AG10803 (cell line): ENCODE results near the gene C11orf58.

ENCODE experiments used
- DNase-seq: peaks from one replicate; pipeline ENCODE4 v3.0.0; 2010; ENCODE audit warnings: low read depth
- H3K4me3 ChIP-seq: 2 replicates; pipeline ENCODE4 v1.5.1; 2011; ENCODE audit warnings: mild to moderate bottlenecking, low read length, control low read depth
- TF ChIP-seq, protein P1 (sequence below): conservative IDR thresholded peaks from 2 replicates; pipeline ENCODE4 v1.5.1; 2011; ENCODE audit warnings: mild to moderate bottlenecking, low read length, control low read depth, inconsistent platforms

Gene C11orf58

DNA sequence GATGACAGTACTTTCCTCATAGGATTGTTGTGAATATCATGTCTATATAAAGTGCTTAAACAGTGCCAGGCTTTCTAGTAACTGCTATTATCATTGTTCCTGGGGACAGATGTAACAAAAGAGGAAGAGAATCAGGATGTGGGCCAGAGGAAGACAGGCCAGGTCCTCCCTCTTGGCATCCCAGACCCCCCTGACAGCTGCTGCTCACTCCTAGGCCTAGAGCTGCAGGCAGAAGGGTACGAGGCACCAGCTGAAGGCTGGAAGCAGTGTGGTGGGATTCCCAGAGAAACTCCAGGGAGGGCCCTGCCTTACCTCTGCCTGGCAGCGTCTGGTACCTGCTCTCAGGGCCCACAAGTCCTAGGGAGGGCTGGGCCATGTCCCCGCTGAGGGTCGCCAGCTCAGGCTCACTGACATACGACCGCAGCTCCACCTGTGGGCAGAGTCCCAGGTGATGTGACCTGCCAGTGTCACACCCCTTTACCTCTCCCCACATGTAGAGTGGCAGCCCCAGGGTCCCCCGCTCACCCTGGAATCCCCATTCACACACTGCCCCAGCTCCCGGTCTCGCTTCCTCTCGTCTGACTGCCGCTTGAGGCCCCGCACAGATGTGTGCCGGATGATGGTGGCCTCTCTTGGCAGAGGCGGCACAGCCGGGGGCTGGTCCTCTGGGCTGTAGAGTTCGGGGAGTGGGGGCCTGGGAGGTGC is 52.2 kb downstream of the C11orf58 start:
- no peak overlapping the region for H3K4me3 ChIP-seq
- DNase-seq, result no peak
- TF ChIP-seq, protein P1, sequence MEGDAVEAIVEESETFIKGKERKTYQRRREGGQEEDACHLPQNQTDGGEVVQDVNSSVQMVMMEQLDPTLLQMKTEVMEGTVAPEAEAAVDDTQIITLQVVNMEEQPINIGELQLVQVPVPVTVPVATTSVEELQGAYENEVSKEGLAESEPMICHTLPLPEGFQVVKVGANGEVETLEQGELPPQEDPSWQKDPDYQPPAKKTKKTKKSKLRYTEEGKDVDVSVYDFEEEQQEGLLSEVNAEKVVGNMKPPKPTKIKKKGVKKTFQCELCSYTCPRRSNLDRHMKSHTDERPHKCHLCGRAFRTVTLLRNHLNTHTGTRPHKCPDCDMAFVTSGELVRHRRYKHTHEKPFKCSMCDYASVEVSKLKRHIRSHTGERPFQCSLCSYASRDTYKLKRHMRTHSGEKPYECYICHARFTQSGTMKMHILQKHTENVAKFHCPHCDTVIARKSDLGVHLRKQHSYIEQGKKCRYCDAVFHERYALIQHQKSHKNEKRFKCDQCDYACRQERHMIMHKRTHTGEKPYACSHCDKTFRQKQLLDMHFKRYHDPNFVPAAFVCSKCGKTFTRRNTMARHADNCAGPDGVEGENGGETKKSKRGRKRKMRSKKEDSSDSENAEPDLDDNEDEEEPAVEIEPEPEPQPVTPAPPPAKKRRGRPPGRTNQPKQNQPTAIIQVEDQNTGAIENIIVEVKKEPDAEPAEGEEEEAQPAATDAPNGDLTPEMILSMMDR, result no peak

DNA sequence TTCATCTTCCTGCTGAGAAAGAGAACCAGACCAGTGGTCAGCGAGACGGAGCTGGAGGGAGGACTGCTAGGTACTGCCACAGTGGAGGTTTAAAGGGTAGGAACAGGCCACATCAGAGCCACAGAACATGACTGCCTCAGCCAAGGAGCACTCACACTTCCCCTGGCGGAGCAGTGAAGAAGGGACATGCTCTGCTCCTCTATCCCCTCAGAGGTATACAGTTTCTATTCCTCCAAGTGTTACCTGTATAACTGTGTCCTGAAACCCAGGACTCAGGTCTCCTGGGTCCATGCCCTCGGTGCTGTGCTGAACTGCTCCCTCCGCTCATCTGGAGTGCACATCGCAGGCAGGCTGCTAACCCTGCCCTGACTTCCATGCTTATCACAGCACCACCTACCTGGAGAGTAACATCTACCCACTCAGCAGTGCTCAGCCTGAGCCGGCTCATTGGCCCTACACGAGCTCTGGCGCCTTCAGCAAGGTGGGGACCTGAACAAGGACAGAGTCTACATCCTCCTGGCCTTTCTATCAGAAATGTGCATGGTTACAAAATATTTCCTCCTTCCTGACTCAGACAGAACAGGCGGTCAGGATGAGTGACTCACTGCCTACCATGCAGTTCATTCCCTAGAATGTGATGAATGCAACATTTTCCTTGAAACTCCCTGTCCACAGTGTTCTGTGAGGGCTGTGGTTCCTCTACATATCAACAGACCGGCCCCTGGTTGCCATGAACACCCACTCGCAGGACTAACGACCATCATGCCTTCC is 52.9 kb downstream of the C11orf58 start:
- peak; percentile 92 for DNase-seq
- TF ChIP-seq, protein P1, result no peak
- no peak overlapping the region for H3K4me3 ChIP-seq

DNA sequence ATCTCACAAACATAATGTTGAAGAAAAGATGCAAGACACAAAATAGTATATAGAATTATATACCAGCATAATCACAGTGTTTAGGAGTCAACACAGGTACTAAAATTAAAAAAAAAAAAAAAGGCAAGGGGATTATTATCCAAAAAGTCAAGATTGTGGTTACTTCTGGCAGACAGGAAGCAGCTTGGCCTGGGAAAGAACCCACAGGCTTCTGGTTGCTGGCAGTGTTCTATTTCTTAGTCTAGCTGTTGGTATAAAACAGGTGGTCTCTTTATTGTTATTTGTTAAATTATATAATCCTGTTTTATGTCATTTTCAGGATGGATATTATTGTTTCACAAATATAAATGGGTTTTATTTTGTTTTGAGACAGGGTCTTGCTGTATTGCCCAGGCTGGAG is 54.0 kb downstream of the C11orf58 start:
- H3K4me3 ChIP-seq, result no peak overlapping the region
- peak; percentile 53 for DNase-seq
- TF ChIP-seq, protein P1, result no peak

DNA sequence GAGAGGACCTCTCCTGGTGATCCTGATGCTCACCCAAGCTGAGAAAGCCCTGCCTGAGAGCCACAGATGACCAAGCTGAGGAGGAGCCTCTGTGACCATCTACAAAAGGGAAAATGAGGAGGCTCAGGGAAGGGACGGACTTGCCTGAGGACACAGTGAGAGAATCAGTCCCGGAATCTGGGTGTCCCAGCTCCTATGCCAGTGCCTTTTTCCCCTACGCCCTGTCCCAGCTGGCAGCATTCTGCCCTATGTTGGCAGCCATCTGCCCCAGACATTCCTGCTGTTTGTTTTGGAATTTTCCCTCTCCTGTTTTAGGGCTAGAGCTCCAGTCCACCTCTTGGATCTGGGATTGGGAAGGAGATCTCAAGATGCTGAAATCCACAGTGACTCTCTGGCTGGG is 54.6 kb downstream of the C11orf58 start:
- H3K4me3 ChIP-seq, result no peak overlapping the region
- TF ChIP-seq, protein P1, result no peak
- DNase-seq, result no peak

- TF ChIP-seq, protein P1, result no peak
- no peak for DNase-seq
- no peak overlapping the region for H3K4me3 ChIP-seq
These were observed 55.1 kb downstream of the C11orf58 start for GRCh38 chr11:16793511-16793910.

DNA sequence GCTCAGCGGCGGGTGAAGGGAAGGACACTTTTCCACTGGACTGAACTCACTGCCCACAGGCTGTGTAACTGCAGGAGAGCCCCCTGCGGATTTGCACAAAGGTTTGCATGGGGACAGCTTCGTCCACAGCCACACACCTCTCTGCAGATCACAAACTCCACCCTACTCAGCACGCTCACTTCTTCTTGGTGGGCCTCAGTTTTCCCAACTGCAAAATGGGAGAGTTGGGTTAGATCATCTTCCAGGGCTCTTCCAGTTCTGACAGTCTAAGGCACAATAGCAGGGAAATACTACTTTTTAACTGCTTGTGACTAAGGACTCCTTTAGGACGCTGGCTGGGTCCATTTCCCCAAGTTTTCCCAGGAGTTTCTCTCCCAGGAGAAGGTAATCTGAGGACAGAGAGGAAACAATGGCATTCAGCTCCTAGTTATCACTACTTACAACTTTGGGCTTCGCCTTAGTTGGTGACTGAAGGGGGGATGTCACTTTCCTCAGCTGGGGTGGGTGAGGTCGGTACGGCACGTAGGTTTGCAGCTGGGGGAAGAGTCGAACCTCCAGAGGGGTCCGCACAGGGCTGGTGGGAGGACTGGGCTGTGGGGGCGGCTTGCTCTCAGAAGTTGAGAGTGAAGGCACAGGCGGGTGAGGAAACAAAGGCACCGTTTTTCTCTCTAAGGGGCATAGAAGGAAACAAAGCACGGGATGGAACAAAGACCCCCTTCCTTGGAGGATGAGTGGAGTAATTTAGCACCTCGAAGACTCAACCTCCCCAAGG is 55.8 kb downstream of the C11orf58 start:
- no peak overlapping the region for H3K4me3 ChIP-seq
- DNase-seq, result no peak
- TF ChIP-seq, protein P1, result no peak
